BJ (cell line): ENCODE data around the gene NR2F1-AS1. TPM values are rescaled to one million over a fixed set of nuclear protein-coding genes. Genes with fewer than 3 reads are reported as not detected.

ENCODE experiments used
- CTCF ChIA-PET: fragments of 350-600 bp; formaldehyde crosslinking; extraction: SDS; loops from one replicate; lab custom pipeline; 2021; ENCODE audit warnings: antibody characterized with exemption, inconsistent platforms; lab: Yijun Ruan, JAX
- POLR2A ChIA-PET: fragments of 300-600 bp; sonication (Branson Sonifier 250); formaldehyde crosslinking; extraction: SDS; loops from one replicate; lab custom pipeline; 2021; ENCODE audit warnings: antibody characterized with exemption; lab: Charles Lee
- DNase-seq: peaks from one replicate; pipeline ENCODE4 v3.0.0-alpha.2; 2011; ENCODE audit warnings: low read depth
- H3K27me3 ChIP-seq: 2 replicates; pipeline ENCODE4 v1.6.0; 2011; ENCODE audit warnings: low read length; ENCODE audit not compliant: control insufficient read depth, insufficient read depth
- H3K36me3 ChIP-seq: 2 replicates; pipeline ENCODE4 v1.5.1; 2011; ENCODE audit warnings: low read length; ENCODE audit not compliant: control insufficient read depth, insufficient read depth
- H3K4me3 ChIP-seq: 2 replicates; pipeline ENCODE4 v1.5.1; 2011; ENCODE audit warnings: low read depth, mild to moderate bottlenecking, control low read depth, low read length
- polyA plus RNA-seq: library from polyadenylated mRNA; depleted of rRNA; stranded (reverse); fragments of >200 nt; gene quantifications from 2 replicates; pipeline ENCODE4 v1.2.3, GENCODE V29; 2011
- TF ChIP-seq, protein P1 (sequence below): IDR thresholded peaks from 2 replicates; pipeline ENCODE4 v1.5.1; 2011; ENCODE audit warnings: low read depth, mild to moderate bottlenecking, control low read depth, inconsistent platforms, low read length, moderate library complexity; ENCODE audit not compliant: insufficient read depth

Gene NR2F1-AS1
- polyA plus RNA-seq, 1 experiment = 13.7 TPM

- H3K4me3 ChIP-seq = no peak overlapping the region
- no peak for DNase-seq
- H3K36me3 ChIP-seq = peaks cover 9% of the 10 kb centered on the region
- no peaks in the 10 kb centered on the region for H3K27me3 ChIP-seq
- ChIA-PET CTCF (interaction anchor here (1.2 kb wide), 1 partner anchor 9 kb away, joined by 3 read pairs; the partner anchor contains the start of gene NR2F1-AS1), POLR2A (interaction anchor here (0.6 kb wide), 1 partner anchor 68 kb away, joined by 4 read pairs; no protein-coding TSS in a partner anchor)
- TF ChIP-seq, protein P1, sequence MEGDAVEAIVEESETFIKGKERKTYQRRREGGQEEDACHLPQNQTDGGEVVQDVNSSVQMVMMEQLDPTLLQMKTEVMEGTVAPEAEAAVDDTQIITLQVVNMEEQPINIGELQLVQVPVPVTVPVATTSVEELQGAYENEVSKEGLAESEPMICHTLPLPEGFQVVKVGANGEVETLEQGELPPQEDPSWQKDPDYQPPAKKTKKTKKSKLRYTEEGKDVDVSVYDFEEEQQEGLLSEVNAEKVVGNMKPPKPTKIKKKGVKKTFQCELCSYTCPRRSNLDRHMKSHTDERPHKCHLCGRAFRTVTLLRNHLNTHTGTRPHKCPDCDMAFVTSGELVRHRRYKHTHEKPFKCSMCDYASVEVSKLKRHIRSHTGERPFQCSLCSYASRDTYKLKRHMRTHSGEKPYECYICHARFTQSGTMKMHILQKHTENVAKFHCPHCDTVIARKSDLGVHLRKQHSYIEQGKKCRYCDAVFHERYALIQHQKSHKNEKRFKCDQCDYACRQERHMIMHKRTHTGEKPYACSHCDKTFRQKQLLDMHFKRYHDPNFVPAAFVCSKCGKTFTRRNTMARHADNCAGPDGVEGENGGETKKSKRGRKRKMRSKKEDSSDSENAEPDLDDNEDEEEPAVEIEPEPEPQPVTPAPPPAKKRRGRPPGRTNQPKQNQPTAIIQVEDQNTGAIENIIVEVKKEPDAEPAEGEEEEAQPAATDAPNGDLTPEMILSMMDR = no peak
Observed at GRCh38 chr5:93572101-93572607, 8.9 kb downstream of the NR2F1-AS1 start.

- no peaks in the 10 kb centered on the region for H3K27me3 ChIP-seq
- no peak for DNase-seq
- POLR2A ChIA-PET = interaction anchor here (0.5 to 0.6 kb wide), 2 partner anchors 67 to 292 kb away, joined by 3 to 4 read pairs; no protein-coding TSS in a partner anchor
- TF ChIP-seq, protein P1 = no peak
- H3K36me3 ChIP-seq = peaks cover 9% of the 10 kb centered on the region
- CTCF ChIA-PET = interaction anchor here (1.2 kb wide), 1 partner anchor 10 kb away, joined by 3 read pairs; the partner anchor contains the start of gene NR2F1-AS1
- H3K4me3 ChIP-seq = no peak overlapping the region
Observed at GRCh38 chr5:93571114-93571949, 9.7 kb downstream of the NR2F1-AS1 start.

GRCh38 chr5:93570294-93571113 is 10.5 kb downstream of the NR2F1-AS1 start:
- peaks cover 9% of the 10 kb centered on the region for H3K36me3 ChIP-seq
- no peak overlapping the region for H3K4me3 ChIP-seq
- DNase-seq = no peak
- ChIA-PET POLR2A (no interaction called here), CTCF (interaction anchor here (1.2 kb wide), 1 partner anchor 10 kb away, joined by 3 read pairs; the partner anchor contains the start of gene NR2F1-AS1)
- H3K27me3 ChIP-seq = no peaks in the 10 kb centered on the region
- TF ChIP-seq, protein P1 = no peak

- H3K36me3 ChIP-seq = peaks cover 9% of the 10 kb centered on the region
- H3K27me3 ChIP-seq = no peaks in the 10 kb centered on the region
- POLR2A ChIA-PET = no interaction called here
- H3K4me3 ChIP-seq = no peak overlapping the region
- no peak for DNase-seq
- CTCF ChIA-PET = no interaction called here
- TF ChIP-seq, protein P1 = no peak
Observed at GRCh38 chr5:93569300-93570160, 11.5 kb downstream of the NR2F1-AS1 start.
